HG03520 (cell line): Measurements from ENCODE around the gene RMRP.

Experiments used
- ATAC-seq: cut with Tn5 transposase; IDR thresholded peaks from one replicate; pipeline ENCODE4 v1.9.1; 2021; ENCODE audit warnings: mild to moderate bottlenecking, moderate library complexity; ENCODE audit not compliant: unreplicated experiment

The RMRP gene

DNA sequence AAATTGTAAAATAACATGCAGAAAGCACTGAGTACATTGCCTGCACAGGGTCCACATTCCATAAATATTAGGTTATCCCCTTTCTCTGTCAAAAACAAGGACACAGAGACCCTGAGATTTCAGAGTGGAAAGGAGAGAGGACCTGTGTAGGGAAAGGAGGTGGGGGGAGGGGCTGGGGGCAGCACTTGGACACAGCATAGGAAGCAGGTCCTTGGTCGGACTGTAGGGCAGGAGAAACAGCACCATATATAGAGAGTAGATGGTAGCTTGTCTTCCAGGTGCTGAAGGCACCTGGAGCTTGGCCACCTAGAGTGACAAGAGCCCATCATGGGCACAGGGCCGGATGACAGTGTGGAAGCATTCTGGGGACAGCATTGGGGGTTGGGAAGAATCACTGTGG is 29.5 kb upstream of the RMRP start:
- no peak for ATAC-seq

DNA sequence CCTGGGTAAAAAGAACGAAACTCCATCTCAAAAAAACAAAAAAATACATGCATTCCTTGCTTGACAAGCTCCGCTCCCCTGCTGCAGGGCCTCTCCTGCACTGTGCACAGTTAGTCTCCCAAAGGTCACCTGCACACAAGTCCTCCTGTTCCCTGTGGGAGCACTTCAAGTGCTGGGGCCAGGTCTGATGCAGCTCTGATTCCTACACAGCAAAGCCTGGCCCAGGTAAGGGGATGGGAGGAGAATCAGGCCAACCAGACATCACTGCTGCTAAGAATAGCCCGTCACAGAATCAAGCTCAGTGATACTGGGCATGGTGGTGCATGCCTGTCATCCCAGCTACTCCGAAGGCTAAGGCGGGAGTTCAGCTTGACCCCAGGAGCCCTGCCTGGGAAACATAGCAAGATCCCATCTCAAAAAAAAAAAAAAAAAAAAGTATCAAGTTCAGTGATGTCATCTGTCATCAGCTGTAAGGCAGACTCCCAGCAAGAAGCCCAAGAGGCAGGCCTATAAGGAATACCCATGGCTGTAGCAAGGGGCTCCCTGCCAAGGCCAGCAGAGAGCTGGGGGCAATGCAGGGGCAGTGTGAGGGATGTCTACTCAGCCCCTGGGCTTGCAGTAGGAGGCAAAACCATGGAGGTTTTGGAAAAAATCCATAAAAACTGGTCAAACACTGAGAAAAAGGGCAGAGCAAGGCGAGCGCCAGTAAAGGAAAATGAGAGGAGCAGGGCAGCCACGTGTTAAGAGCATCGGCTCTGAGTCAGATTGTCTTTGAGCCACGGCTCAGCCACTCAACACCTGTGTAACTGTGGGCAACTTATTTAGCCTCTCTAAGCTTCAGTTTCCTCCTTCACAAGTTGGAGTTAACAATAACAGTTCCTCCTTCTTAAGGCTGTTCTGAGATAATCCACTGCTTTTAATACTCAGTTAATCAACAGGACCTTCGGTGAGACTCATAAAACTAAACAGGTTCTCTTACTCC is 28.7 kb upstream of the RMRP start:
- ATAC-seq: no peak

- no peak for ATAC-seq
Observed at GRCh38 chr9:35685506-35685905, 27.7 kb upstream of the RMRP start.

- no peak for ATAC-seq
Observed at GRCh38 chr9:35684921-35685320, 27.1 kb upstream of the RMRP start.

GRCh38 chr9:35683323-35683722 is 25.5 kb upstream of the RMRP start:
- no peak for ATAC-seq

- ATAC-seq: no peak
Observed at GRCh38 chr9:35682520-35683315, 24.9 kb upstream of the RMRP start.

- no peak for ATAC-seq
Observed at GRCh38 chr9:35682051-35682450, 24.2 kb upstream of the RMRP start.

GRCh38 chr9:35681341-35682002 is 23.7 kb upstream of the RMRP start:
- no peak for ATAC-seq

- ATAC-seq: no peak
Observed at GRCh38 chr9:35680331-35681105, 22.7 kb upstream of the RMRP start.

- ATAC-seq: no peak
Observed at GRCh38 chr9:35679766-35680330, 22.0 kb upstream of the RMRP start.

DNA sequence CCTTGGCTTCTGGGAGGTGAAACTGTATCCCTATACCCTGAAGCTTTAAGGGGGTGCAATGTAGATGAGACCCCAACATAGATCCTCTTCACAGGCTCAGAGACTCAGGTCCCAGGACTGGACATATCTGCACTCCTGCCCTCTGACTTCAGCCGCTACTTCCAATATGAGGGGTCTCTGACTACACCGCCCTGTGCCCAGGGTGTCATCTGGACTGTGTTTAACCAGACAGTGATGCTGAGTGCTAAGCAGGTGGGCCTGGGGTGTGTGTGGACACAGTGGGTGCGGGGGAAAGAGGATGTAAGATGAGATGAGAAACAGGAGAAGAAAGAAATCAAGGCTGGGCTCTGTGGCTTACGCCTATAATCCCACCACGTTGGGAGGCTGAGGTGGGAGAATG is 21.3 kb upstream of the RMRP start:
- no peak for ATAC-seq

DNA sequence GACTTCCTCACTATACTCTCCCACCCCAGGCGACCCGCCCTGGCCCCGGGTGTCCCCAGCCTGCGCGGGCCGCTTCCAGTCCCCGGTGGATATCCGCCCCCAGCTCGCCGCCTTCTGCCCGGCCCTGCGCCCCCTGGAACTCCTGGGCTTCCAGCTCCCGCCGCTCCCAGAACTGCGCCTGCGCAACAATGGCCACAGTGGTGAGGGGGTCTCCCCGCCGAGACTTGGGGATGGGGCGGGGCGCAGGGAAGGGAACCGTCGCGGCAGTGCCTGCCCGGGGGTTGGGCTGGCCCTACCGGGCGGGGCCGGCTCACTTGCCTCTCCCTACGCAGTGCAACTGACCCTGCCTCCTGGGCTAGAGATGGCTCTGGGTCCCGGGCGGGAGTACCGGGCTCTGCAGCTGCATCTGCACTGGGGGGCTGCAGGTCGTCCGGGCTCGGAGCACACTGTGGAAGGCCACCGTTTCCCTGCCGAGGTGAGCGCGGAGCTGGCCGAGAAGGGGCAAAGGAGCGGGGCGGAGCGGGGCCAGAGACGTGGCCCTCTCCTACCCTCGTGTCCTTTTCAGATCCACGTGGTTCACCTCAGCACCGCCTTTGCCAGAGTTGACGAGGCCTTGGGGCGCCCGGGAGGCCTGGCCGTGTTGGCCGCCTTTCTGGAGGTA is 18.0 kb upstream of the RMRP start:
- ATAC-seq: no peak

- no peak for ATAC-seq
Observed at GRCh38 chr9:35675204-35675603, 17.4 kb upstream of the RMRP start.

DNA sequence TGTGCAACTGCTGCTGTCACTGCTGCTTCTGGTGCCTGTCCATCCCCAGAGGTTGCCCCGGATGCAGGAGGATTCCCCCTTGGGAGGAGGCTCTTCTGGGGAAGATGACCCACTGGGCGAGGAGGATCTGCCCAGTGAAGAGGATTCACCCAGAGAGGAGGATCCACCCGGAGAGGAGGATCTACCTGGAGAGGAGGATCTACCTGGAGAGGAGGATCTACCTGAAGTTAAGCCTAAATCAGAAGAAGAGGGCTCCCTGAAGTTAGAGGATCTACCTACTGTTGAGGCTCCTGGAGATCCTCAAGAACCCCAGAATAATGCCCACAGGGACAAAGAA is 16.2 kb upstream of the RMRP start:
- no peak for ATAC-seq

- ATAC-seq: no peak
Observed at GRCh38 chr9:35673132-35674024, 15.6 kb upstream of the RMRP start, which contains the start of gene CA9. Gene CA9, plus strand, starts transcription at chr9:35673928. Its CDS starts 32 bp downstream, at chr9:35673960.

GRCh38 chr9:35669331-35670145 is 11.7 kb upstream of the RMRP start:
- no peak for ATAC-seq

DNA sequence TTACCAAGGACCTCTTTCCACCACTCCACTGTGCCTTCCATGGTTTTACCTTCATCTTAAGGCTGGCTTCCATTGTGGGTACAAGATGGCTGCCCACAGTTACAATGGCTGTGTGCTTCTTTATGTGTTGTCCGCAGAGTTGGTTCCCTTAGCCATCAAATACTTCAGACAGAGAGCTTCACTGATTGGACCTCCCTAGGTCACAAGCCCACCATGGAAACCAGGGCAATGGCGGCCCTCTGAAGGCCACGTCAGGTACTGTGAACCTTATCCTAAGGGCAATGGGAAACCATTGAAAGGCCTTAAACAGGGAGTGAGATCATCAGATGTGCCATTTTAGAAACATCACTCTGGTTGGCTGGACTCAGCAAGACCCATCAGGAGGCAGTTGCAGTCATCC is 10.1 kb upstream of the RMRP start:
- no peak for ATAC-seq

GRCh38 chr9:35666549-35666948 is 8.7 kb upstream of the RMRP start:
- ATAC-seq: no peak
